HEK293 (cell line): ENCODE measurements around the gene RPS19.
A peak's percentile ranks its signal among the peaks of the same experiment; 100 is the strongest.

Experiments used
- KLF10 ChIP-seq: fragments of 450-650 bp; IDR thresholded peaks from 2 replicates; pipeline ENCODE4 v1.5.1; 2018; ENCODE audit warnings: missing biosample characterization, mild to moderate bottlenecking, missing genetic modification characterization
- KLF17 ChIP-seq: fragments of 450-650 bp; formaldehyde crosslinking; IDR thresholded peaks from 2 replicates; pipeline ENCODE4 v1.5.1; 2016; ENCODE audit warnings: missing biosample characterization, missing genetic modification characterization
- OVOL3 ChIP-seq: fragments of 450-650 bp; formaldehyde crosslinking; IDR thresholded peaks from 2 replicates; pipeline ENCODE4 v1.5.1; 2016; ENCODE audit warnings: missing biosample characterization, missing genetic modification characterization
- SP7 ChIP-seq: fragments of 450-650 bp; formaldehyde crosslinking; IDR thresholded peaks from 2 replicates; pipeline ENCODE4 v1.5.1; 2016; ENCODE audit warnings: missing biosample characterization, missing genetic modification characterization
- ZBTB11 ChIP-seq: fragments of 450-650 bp; formaldehyde crosslinking; conservative IDR thresholded peaks from 2 replicates; pipeline ENCODE4 v1.5.1; 2016; ENCODE audit warnings: low read depth, missing biosample characterization, missing genetic modification characterization
- ZBTB6 ChIP-seq: fragments of 450-650 bp; formaldehyde crosslinking; IDR thresholded peaks from 2 replicates; pipeline ENCODE4 v1.5.1; 2017; ENCODE audit warnings: missing biosample characterization, missing genetic modification characterization
- ZNF114 ChIP-seq: fragments of 450-650 bp; formaldehyde crosslinking; IDR thresholded peaks from 2 replicates; pipeline ENCODE4 v1.5.0; 2017; ENCODE audit warnings: missing biosample characterization, missing genetic modification characterization
- ZNF121 ChIP-seq: fragments of 450-650 bp; formaldehyde crosslinking; IDR thresholded peaks from 2 replicates; pipeline ENCODE4 v1.5.1; 2016; ENCODE audit warnings: missing biosample characterization, missing genetic modification characterization
- ZNF133 ChIP-seq: fragments of 450-650 bp; formaldehyde crosslinking; IDR thresholded peaks from 2 replicates; pipeline ENCODE4 v1.5.1; 2016; ENCODE audit warnings: missing biosample characterization, missing genetic modification characterization
- ZNF223 ChIP-seq: fragments of 450-650 bp; formaldehyde crosslinking; IDR thresholded peaks from 2 replicates; pipeline ENCODE4 v1.5.1; 2016; ENCODE audit warnings: missing biosample characterization, missing genetic modification characterization
- ZNF248 ChIP-seq: fragments of 450-650 bp; formaldehyde crosslinking; IDR thresholded peaks from 2 replicates; pipeline ENCODE4 v1.5.1; 2017; ENCODE audit warnings: missing biosample characterization, missing genetic modification characterization
- ZNF274 ChIP-seq, 2 experiments: fragments of 200-500 bp in 1 of 2; fragments of 450-650 bp in 1 of 2; sonication (Bioruptor generic) in 1 of 2; formaldehyde crosslinking in 1 of 2; IDR thresholded peaks; 2 replicates each; pipeline versions ENCODE4 v1.5.1 to v1.6.1; 2014 to 2016; ENCODE audit warnings: borderline replicate concordance in 1 of 2, inconsistent platforms in 1 of 2, low read length in 1 of 2, missing biosample characterization in 1 of 2, missing genetic modification characterization in 1 of 2
- ZNF311 ChIP-seq: fragments of 450-650 bp; formaldehyde crosslinking; IDR thresholded peaks from 2 replicates; pipeline ENCODE4 v1.5.1; 2017; ENCODE audit warnings: missing biosample characterization, missing genetic modification characterization, borderline replicate concordance
- ZNF335 ChIP-seq: fragments of 450-650 bp; formaldehyde crosslinking; conservative IDR thresholded peaks from 2 replicates; pipeline ENCODE4 v1.5.1; 2016; ENCODE audit warnings: missing biosample characterization, missing genetic modification characterization
- ZNF449 ChIP-seq: fragments of 450-650 bp; formaldehyde crosslinking; IDR thresholded peaks from 2 replicates; pipeline ENCODE4 v1.5.1; 2017; ENCODE audit warnings: missing biosample characterization, mild to moderate bottlenecking, missing genetic modification characterization, moderate library complexity
- ZNF488 ChIP-seq: fragments of 450-650 bp; formaldehyde crosslinking; IDR thresholded peaks from 2 replicates; pipeline ENCODE4 v1.5.1; 2016; ENCODE audit warnings: missing biosample characterization, missing genetic modification characterization
- ZNF513 ChIP-seq: fragments of 450-650 bp; IDR thresholded peaks from 2 replicates; pipeline ENCODE4 v1.5.1; 2018; ENCODE audit warnings: missing biosample characterization, missing genetic modification characterization
- ZNF549 ChIP-seq: fragments of 450-650 bp; IDR thresholded peaks from 2 replicates; pipeline ENCODE4 v1.5.1; 2018; ENCODE audit warnings: missing biosample characterization, missing genetic modification characterization, mild to moderate bottlenecking, inconsistent platforms, moderate library complexity
- ZNF558 ChIP-seq: fragments of 450-650 bp; formaldehyde crosslinking; IDR thresholded peaks from 2 replicates; pipeline ENCODE4 v1.5.1; 2016; ENCODE audit warnings: missing biosample characterization, missing genetic modification characterization
- ZNF585B ChIP-seq: fragments of 450-650 bp; formaldehyde crosslinking; IDR thresholded peaks from 2 replicates; pipeline ENCODE4 v1.5.1; 2016; ENCODE audit warnings: missing biosample characterization, missing genetic modification characterization
- ZNF660 ChIP-seq: fragments of 450-650 bp; IDR thresholded peaks from 2 replicates; pipeline ENCODE4 v1.5.1; 2018; ENCODE audit warnings: missing biosample characterization, mild to moderate bottlenecking, missing genetic modification characterization
- ZNF704 ChIP-seq: fragments of 450-650 bp; formaldehyde crosslinking; IDR thresholded peaks from 2 replicates; pipeline ENCODE4 v1.5.1; 2016; ENCODE audit warnings: missing biosample characterization, missing genetic modification characterization
- ZNF768 ChIP-seq: fragments of 450-650 bp; formaldehyde crosslinking; IDR thresholded peaks from 2 replicates; pipeline ENCODE4 v1.5.1; 2018; ENCODE audit warnings: missing biosample characterization, mild to moderate bottlenecking, missing genetic modification characterization
- ZNF785 ChIP-seq: fragments of 450-650 bp; formaldehyde crosslinking; IDR thresholded peaks from 2 replicates; pipeline ENCODE4 v1.5.1; 2016; ENCODE audit warnings: missing biosample characterization, missing genetic modification characterization
- ZNF792 ChIP-seq: fragments of 450-650 bp; formaldehyde crosslinking; IDR thresholded peaks from 2 replicates; pipeline ENCODE4 v1.5.1; 2016; ENCODE audit warnings: missing biosample characterization, missing genetic modification characterization
- ZSCAN30 ChIP-seq: fragments of 450-650 bp; IDR thresholded peaks from 2 replicates; pipeline ENCODE4 v1.5.1; 2018; ENCODE audit warnings: missing biosample characterization, mild to moderate bottlenecking, missing genetic modification characterization, moderate library complexity

The RPS19 gene

GRCh38 chr19:41859618-41860418 lies at the start of gene RPS19 (continued):
- TF ChIP-seq ZNF274 (IDR thresholded peaks at IDR 0.05; ENCODE audit: low read length) (no peak), ZNF274 (tag by site-specific recombination; IDR thresholded peaks at IDR 0.05; ENCODE audit: borderline replicate concordance) (no peak), ZNF449 (tag by site-specific recombination) (peak; percentile 17; the same call in 1 of the 2 replicates), ZBTB11 (tag by site-specific recombination) (peak; percentile 98), KLF10 (peak; percentile 55), ZNF704 (tag by site-specific recombination) (no peak), ZSCAN30 (tag by site-specific recombination) (no peak; the same call in 1 of the 2 replicates), SP7 (tag by site-specific recombination) (peak; percentile 95), ZNF792 (peak; percentile 42; the same call in 1 of the 2 replicates), ZNF558 (tag by site-specific recombination) (no peak), ZNF335 (tag by site-specific recombination) (peak; percentile 97), KLF17 (tag by site-specific recombination) (peak; percentile 96), ZNF248 (no peak), ZNF114 (tag by site-specific recombination) (no peak), OVOL3 (tag by site-specific recombination) (0 out of 2 replicates have a peak, but pooled peaks have one; percentile 31), ZNF133 (no peak), ZNF768 (tag by site-specific recombination) (no peak), ZBTB6 (tag by site-specific recombination) (peak; percentile 85), ZNF660 (tag by site-specific recombination) (peak; percentile 99), ZNF488 (no peak), ZNF311 (tag by site-specific recombination) (no peak), ZNF121 (tag by site-specific recombination) (peak; percentile 89), ZNF223 (tag by site-specific recombination) (no peak), ZNF549 (no peak), ZNF513 (tag by site-specific recombination) (peak; percentile 61; the same call in 1 of the 2 replicates), ZNF585B (tag by site-specific recombination) (no peak), ZNF785 (tag by site-specific recombination) (peak; percentile 100)
